ENCODE measurements around the gene SSUH2. TPM values are rescaled to one million over a fixed set of nuclear protein-coding genes. Genes with fewer than 3 reads are reported as not detected.
A peak's percentile ranks its signal among the peaks of the same experiment; 100 is the strongest.

SSUH2 gene
- total and polyA plus RNA-seq, 4 donors, result 0.17 to 2.1 (median 0.24) TPM

DNA sequence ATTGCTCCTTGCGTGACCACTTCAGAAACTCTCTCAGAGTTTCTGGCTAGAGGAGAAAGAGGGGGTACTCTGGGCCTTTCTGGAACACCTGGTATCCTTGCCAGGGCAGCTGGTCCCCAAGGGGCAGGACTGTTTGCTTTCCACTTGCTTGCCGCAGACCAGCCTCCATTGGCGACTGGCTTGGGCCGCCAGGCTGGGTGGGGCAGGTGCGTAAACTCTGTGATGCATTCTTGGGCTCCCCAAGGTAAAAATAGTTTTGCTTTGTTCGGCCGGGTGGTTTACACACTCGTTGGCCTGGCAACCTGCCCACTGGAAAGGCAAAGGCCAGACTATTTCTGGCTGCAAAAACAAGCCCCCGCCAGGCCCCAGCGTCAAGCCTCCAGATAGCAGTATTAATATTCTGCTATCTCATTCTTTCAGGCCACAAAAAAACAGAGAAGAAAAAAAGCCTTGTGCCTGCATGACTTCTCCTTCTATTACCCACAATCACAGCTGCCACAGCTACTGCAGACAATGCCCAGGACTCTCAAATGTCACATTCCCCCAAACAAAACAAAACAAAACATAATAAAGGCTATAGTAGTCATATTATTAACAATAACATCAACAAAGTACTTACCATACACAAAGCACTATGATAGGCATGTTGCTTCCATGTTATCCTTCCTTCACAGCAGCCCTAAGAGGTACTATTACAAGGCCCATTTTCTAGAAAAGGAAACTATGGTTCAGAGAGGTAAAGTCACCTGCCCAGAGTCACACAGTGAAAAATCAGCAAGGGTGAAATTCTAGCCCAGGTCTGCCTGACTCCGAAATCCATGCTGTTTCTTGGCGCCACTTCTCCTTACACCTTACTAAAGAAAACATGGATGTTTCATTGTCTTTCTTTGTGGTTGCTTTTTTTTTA lies 14.0 kb upstream of the SSUH2 start:
- Histone ChIP-seq H3K27ac (ENCODE audit: low read depth in 1 of 2, low read length in 2 of 2) (no peak overlapping the region), H3K9me3 (ENCODE audit: control insufficient read depth in 4 of 4, low read length in 3 of 4) (no peaks in the 10 kb centered on the region), H3K4me1 (ENCODE audit: control insufficient read depth in 4 of 4, insufficient read depth in 4 of 4, low read length in 3 of 4) (no peaks in the 10 kb centered on the region), H3K4me3 (ENCODE audit: low read depth in 1 of 3, low read length in 3 of 3) (no peak overlapping the region), H3K9ac (ENCODE audit: low read depth in 1 of 2, low read length in 2 of 2) (no peak overlapping the region), H3K36me3 (ENCODE audit: control insufficient read depth in 4 of 4, insufficient read depth in 3 of 4, low read depth in 1 of 4, low read length in 3 of 4) (no peaks in the 10 kb centered on the region), H3K27me3 (ENCODE audit: control insufficient read depth in 4 of 4, insufficient read depth in 4 of 4, low read length in 3 of 4) (no peaks in the 10 kb centered on the region)
- whole genome bisulfite sequencing, result 40% methylated on average over 12 of the region's 12 CpGs
- TF ChIP-seq, protein P1, sequence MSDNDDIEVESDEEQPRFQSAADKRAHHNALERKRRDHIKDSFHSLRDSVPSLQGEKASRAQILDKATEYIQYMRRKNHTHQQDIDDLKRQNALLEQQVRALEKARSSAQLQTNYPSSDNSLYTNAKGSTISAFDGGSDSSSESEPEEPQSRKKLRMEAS (IDR thresholded peaks at IDR 0.05), result no peak
- peak; percentile 41 for TF ChIP-seq NR2F2 (IDR thresholded peaks at IDR 0.05)
- TF ChIP-seq, protein P2, sequence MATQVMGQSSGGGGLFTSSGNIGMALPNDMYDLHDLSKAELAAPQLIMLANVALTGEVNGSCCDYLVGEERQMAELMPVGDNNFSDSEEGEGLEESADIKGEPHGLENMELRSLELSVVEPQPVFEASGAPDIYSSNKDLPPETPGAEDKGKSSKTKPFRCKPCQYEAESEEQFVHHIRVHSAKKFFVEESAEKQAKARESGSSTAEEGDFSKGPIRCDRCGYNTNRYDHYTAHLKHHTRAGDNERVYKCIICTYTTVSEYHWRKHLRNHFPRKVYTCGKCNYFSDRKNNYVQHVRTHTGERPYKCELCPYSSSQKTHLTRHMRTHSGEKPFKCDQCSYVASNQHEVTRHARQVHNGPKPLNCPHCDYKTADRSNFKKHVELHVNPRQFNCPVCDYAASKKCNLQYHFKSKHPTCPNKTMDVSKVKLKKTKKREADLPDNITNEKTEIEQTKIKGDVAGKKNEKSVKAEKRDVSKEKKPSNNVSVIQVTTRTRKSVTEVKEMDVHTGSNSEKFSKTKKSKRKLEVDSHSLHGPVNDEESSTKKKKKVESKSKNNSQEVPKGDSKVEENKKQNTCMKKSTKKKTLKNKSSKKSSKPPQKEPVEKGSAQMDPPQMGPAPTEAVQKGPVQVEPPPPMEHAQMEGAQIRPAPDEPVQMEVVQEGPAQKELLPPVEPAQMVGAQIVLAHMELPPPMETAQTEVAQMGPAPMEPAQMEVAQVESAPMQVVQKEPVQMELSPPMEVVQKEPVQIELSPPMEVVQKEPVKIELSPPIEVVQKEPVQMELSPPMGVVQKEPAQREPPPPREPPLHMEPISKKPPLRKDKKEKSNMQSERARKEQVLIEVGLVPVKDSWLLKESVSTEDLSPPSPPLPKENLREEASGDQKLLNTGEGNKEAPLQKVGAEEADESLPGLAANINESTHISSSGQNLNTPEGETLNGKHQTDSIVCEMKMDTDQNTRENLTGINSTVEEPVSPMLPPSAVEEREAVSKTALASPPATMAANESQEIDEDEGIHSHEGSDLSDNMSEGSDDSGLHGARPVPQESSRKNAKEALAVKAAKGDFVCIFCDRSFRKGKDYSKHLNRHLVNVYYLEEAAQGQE (IDR thresholded peaks at IDR 0.05), result no peak
- peak; percentile 66 for DNase-seq (ENCODE audit: low spot score)

DNA sequence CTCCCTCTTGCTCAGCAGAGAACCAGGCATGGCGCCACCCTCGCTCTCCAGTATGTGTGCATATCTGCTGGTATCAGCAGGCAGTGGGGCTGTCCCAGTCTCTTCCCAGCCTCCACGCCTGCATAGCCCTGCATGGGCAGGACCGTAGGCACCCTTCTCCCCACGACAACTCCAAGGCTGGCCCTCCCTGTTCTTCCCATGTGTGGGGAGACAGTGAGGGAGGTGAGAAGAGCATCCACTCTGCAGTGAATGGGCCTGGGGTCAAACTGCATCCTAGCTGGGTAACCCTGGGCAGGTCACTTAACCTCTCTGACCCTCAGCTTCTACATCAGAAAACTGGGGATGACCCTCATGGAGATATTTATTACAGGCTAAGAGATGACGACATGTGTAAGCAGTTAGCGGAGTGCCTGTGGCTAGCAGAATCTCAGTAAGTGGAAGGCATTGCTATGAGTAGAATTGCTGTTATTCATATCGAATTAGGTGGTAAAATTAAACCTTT lies 13.3 kb upstream of the SSUH2 start:
- Histone ChIP-seq H3K4me1 (ENCODE audit: control insufficient read depth in 4 of 4, insufficient read depth in 4 of 4, low read length in 3 of 4) (no peaks in the 10 kb centered on the region), H3K4me3 (ENCODE audit: low read depth in 1 of 3, low read length in 3 of 3) (no peak overlapping the region), H3K36me3 (ENCODE audit: control insufficient read depth in 4 of 4, insufficient read depth in 3 of 4, low read depth in 1 of 4, low read length in 3 of 4) (no peaks in the 10 kb centered on the region), H3K9me3 (ENCODE audit: control insufficient read depth in 4 of 4, low read length in 3 of 4) (no peaks in the 10 kb centered on the region), H3K9ac (ENCODE audit: low read depth in 1 of 2, low read length in 2 of 2) (no peak overlapping the region), H3K27ac (ENCODE audit: low read depth in 1 of 2, low read length in 2 of 2) (no peak overlapping the region), H3K27me3 (ENCODE audit: control insufficient read depth in 4 of 4, insufficient read depth in 4 of 4, low read length in 3 of 4) (no peaks in the 10 kb centered on the region)
- no peak for DNase-seq (ENCODE audit: low spot score)
- WGBS, result 89% methylated on average over 8 of the region's 8 CpGs
- TF ChIP-seq FOXA2 (IDR thresholded peaks at IDR 0.05) (no peak), NR2F2 (IDR thresholded peaks at IDR 0.05) (no peak), HNF4A (conservative IDR thresholded peaks at IDR 0.05) (no peak), JUND (IDR thresholded peaks at IDR 0.05) (no peak), GABPA (IDR thresholded peaks at IDR 0.05 in 1 of 2, conservative IDR thresholded peaks at IDR 0.05 in 1 of 2) (no peak), HNF4G (IDR thresholded peaks at IDR 0.05) (no peak), EGR1 (IDR thresholded peaks at IDR 0.05; ENCODE audit: low read depth in 2 of 2) (no peak), TAF1 (conservative IDR thresholded peaks at IDR 0.05) (no peak), RXRA (IDR thresholded peaks at IDR 0.05) (no peak), SP1 (IDR thresholded peaks at IDR 0.05) (no peak), YY1 (IDR thresholded peaks at IDR 0.05) (no peak), RAD21 (IDR thresholded peaks at IDR 0.05) (no peak), FOXA1 (IDR thresholded peaks at IDR 0.05) (no peak)
- TF ChIP-seq, protein P3, sequence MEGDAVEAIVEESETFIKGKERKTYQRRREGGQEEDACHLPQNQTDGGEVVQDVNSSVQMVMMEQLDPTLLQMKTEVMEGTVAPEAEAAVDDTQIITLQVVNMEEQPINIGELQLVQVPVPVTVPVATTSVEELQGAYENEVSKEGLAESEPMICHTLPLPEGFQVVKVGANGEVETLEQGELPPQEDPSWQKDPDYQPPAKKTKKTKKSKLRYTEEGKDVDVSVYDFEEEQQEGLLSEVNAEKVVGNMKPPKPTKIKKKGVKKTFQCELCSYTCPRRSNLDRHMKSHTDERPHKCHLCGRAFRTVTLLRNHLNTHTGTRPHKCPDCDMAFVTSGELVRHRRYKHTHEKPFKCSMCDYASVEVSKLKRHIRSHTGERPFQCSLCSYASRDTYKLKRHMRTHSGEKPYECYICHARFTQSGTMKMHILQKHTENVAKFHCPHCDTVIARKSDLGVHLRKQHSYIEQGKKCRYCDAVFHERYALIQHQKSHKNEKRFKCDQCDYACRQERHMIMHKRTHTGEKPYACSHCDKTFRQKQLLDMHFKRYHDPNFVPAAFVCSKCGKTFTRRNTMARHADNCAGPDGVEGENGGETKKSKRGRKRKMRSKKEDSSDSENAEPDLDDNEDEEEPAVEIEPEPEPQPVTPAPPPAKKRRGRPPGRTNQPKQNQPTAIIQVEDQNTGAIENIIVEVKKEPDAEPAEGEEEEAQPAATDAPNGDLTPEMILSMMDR (IDR thresholded peaks at IDR 0.05; ENCODE audit: low read depth, low read length, missing input control), result no peak
- TF ChIP-seq, protein P1 (IDR thresholded peaks at IDR 0.05), result no peak
- TF ChIP-seq, protein P4, sequence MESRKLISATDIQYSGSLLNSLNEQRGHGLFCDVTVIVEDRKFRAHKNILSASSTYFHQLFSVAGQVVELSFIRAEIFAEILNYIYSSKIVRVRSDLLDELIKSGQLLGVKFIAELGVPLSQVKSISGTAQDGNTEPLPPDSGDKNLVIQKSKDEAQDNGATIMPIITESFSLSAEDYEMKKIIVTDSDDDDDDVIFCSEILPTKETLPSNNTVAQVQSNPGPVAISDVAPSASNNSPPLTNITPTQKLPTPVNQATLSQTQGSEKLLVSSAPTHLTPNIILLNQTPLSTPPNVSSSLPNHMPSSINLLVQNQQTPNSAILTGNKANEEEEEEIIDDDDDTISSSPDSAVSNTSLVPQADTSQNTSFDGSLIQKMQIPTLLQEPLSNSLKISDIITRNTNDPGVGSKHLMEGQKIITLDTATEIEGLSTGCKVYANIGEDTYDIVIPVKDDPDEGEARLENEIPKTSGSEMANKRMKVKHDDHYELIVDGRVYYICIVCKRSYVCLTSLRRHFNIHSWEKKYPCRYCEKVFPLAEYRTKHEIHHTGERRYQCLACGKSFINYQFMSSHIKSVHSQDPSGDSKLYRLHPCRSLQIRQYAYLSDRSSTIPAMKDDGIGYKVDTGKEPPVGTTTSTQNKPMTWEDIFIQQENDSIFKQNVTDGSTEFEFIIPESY (IDR thresholded peaks at IDR 0.05), result no peak
- TF ChIP-seq, protein P2 (IDR thresholded peaks at IDR 0.05), result no peak
- TF ChIP-seq, protein P5, sequence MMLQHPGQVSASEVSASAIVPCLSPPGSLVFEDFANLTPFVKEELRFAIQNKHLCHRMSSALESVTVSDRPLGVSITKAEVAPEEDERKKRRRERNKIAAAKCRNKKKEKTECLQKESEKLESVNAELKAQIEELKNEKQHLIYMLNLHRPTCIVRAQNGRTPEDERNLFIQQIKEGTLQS (IDR thresholded peaks at IDR 0.05), result no peak
